Fibroblast of peridontal ligament (primary cell): ENCODE measurements around the gene PPY.
"Not testable (repeated sequence)": the region's sequence is repeated elsewhere in the genome, so short reads cannot be mapped to it uniquely, and the experiment has no call there.

Experiments used
- DNase-seq: peaks from one replicate; pipeline ENCODE4 v3.0.0-alpha.2; 2010; ENCODE audit errors: extremely low read depth

PPY gene

GRCh38 chr17:43942051-43942685 lies at the start of gene PPY:
TSS of gene PPY (minus strand) at chr17:43942476. CDS start at chr17:43941654, 822 bp downstream.
- no peak for DNase-seq

- DNase-seq = no peak
These were observed 46.0 kb upstream of the PPY start for GRCh38 chr17:43988301-43988700.

GRCh38 chr17:43987131-43988021 lies 45.1 kb upstream of the PPY start:
- DNase-seq = no peak

DNA sequence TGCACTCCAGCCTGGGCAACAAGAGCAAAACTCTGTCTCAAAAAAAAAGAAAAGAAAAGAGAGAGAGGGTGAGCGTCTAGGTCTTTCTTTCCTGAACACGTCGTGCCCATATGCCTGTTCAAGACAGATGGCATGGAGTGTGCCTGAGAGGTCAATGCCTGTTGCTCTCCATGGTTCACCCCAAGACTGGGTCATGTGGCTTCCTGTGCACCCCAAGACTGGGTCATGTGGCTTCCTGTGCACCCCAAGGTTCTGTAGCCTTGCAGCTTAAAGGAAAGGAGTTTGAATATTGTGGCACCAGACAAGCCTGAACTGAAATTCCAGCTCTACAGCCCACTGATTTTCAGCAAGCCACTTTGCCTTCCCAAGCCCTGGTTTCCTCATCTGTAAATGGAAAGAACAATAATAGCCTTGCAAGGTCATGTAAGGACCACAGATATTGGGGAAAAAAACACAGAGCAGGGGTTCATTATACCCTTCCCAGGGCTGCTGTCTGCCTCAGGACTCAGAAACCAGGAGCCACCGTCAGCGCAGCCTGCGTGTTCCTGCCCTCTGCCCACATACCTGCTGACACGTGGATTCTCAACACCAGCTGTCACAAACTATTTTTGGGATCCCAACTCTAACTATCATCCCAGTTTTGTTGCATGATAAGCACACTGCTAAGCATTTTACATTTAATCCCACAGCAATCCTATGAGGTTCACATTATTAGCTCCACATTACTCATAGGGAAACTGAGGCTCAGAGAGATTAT lies 44.1 kb upstream of the PPY start:
- DNase-seq = no peak

- no peak for DNase-seq
These were observed 42.2 kb upstream of the PPY start for GRCh38 chr17:43984521-43984920.

DNA sequence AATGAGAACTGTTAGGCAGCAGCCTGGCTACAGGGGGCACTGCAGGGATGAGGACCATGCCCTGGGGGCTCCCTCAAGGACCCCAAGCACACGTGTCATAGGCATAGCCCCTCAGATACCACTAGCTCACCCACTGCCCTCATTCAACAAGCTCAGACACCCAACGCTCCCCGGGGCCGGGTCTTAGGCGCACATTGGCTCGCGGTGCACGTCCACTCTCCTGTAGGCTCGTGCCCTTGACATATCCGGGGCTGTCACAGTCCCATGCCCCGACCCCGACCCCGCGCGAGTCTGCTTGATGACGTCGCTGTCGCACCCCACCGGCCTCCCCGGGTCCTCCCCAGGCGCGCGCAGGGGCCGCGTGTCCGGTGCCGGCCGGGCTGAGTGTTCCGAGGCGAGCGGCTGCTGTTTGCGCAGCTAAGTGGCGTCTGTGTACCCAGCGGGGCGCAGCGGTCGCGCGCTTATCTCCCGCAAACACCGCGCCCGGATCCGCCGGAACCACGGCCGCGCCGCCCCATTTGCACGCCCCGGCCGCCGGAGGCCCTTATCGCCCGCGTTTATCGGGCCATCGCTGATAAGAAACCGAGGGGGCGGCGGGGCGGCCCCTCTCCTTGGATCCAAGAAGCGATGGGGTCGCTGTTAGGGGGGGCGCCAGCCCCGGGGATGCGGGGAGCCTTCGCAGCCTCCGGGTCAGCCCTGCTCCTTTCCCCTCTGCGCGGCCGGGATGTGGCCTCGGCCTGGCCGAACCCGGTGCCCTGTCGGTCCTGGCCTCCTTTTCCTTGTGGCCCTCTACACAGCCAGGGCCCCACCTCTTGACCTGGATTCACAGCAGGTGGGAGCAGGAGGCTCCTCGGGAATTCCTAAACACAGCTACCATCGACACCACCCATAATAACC lies 41.5 kb upstream of the PPY start:
- DNase-seq = no peak

DNA sequence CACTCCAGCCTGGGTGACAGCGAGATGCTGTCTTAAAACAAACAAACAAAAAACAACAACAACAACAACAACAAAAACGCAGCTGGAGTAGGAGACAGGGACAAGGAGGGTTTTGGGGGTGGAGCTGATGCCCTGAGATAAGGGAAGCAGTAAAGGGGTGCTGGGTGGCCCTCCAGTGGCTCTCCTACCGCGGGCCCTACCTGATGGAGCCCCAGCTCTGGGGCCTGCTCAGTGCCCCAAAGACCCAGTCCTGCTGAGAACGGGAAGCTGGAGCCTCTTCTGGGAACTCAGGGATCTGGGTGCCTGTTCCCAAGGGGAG lies 40.9 kb upstream of the PPY start:
- DNase-seq = no peak

DNA sequence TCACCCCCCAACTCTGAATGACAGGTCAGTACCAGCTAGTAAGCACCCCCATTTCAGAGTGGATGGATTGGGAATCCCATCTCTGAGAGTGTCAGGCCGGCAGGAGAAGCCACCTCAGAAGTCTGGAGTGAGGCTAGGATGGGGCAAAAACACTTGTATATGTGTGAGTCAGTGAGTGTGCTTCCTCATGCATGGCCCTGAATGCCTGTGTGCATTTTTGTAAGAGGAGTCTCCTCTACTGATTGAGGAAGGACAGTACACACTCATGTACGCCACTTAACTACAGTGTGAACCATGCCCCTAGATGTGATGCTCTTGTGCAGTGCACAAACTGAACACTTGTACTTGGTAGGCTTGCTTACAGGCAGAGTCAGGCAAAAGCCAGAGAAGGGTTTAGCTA lies 39.9 kb upstream of the PPY start:
- no peak for DNase-seq

- DNase-seq = no peak
These were observed 37.4 kb upstream of the PPY start for GRCh38 chr17:43979671-43980070.

- DNase-seq = peak; percentile 22
These were observed 36.7 kb upstream of the PPY start for GRCh38 chr17:43979011-43979410.

GRCh38 chr17:43978078-43978477 lies 35.8 kb upstream of the PPY start:
- no peak for DNase-seq

DNA sequence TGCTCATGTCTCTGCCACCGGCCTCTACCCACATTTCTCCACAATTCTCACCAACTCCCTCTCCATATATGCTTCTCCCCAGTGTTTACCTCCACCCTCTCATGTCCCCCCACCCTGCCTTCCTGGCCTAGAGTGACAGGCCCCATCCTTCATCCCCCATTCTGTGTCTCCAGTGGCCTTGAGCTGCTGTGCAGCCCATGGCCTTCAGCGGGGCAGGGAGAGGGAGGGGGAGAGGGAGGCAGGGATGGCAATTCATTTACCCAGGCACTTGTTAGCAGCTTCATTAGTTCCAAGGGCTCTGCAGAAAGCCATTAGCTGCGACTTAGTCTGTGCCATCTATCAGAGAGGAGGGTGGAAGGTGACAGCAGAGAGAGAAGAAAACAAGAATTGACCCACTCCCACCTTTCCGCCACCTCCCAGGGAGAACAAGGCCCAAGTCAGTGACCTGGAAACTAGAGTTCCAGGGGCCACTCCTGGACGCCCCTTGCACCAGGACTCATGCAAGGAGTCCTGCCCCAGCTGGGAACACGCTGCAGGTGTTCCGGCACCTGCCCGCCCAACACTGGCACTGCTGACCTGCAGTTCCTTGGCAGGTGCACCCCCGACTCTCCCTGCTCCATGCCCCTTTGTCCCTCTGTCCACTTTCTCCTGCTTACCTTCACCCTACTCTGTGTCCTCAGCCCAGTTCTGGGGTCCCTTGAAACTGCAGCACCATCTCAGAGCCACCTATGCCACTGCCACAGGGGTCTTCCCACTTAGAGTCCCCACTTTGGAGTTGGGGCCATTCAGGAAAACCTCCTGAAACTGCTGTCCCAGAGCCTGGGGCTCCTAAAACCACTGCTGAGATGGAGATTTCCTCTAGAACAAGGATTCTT lies 34.9 kb upstream of the PPY start:
- DNase-seq = no peak

GRCh38 chr17:43975898-43976297 lies 33.6 kb upstream of the PPY start:
- DNase-seq = no peak

GRCh38 chr17:43974382-43975266 lies 32.3 kb upstream of the PPY start:
- no peak for DNase-seq

DNA sequence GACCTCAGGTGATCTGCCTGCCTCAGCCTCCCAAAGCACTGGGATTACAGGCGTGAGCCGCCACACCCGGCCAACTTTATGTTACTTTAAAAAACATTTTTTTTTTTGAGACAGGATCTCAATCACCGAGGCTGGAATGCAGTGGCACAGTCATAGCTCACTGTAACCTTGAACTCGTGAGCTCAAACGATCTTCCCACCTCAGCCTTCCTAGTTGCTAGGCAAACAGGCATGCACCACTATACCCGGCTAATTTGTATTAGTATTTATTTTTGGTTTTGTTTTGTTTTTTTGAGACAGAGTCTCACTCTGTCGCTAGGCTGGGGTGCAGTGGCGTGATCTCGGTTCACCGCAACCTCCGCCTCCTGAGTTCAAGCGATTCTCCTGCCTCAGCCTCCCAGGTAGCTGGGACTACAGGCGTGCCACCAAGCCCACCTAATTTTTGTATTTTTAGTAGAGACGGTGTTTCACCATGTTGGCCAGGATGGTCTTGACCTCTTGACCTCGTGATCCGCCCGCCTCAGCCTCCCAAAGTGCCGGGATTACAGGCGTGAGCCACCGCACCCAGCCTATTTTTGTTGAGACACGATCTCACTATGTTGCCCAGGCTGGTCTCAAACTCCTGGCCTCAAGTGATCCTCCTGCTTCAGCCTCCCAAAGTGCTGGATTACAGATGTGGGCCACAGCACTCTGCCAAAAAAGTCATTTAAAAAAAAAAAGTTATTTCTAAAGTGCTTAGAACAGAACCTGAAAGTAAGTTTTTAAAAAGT lies 30.4 kb upstream of the PPY start:
- DNase-seq = not testable (repeated sequence)

GRCh38 chr17:43971436-43971835 lies 29.2 kb upstream of the PPY start:
- DNase-seq = not testable (repeated sequence)

- no peak for DNase-seq
These were observed 28.1 kb upstream of the PPY start for GRCh38 chr17:43970366-43970765.

DNA sequence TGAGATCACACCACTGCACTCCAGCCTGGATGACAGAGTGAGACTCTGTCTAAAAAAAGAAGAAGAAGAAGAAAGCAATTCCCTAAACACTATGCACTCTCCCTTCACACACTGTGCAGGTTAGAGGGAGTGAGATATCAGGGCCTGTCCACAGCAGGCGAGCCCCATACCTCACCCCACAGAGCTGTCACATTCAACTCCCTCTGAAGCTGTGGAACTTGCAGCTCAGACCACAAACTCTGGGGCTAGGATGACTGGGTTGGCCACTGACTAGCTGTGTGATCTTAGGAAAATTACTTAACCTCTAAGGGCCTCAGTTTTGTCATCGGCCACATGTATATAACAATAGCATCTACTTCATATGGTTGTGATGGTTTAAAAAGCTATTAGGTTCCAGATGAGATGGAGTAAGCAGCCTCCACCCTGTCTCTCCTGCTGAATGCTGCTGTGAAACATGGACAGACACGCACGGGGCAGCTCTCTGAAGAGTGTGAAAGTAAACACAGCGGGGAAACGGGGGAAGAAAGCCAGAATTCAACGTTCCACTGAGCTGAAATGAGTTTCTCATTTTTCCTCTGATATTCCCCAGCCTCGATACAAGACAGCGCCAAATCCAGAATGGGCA lies 25.1 kb upstream of the PPY start:
- DNase-seq = peak; percentile 52
